Naive thymus-derived CD8-positive, alpha-beta T cell (primary cell): ENCODE data around the gene HBA1. TPM values are rescaled to one million over a fixed set of nuclear protein-coding genes. Genes with fewer than 3 reads are reported as not detected.
"Not testable (repeated sequence)": the region's sequence is repeated elsewhere in the genome, so short reads cannot be mapped to it uniquely, and the experiment has no call there.

Experiments
- ATAC-seq, 2 donors: fragments of 150-1000 bp; cut with Tn5 transposase in 1 of 2; sonication (Bioruptor Pico), chemical (Tn5 transposase) in 1 of 2; 1 replicate in 1 of 2; 2 replicates in 1 of 2; pipeline ENCODE4 v1.10.0; 2021; ENCODE audit warnings: mild to moderate bottlenecking in 2 of 2, moderate library complexity in 2 of 2
- POLR2A ChIA-PET: fragments of 350-600 bp; sonication (Branson Sonifier 250); formaldehyde crosslinking; loops from one replicate; lab custom pipeline; 2021; ENCODE audit warnings: antibody characterized with exemption; lab: Charles Lee
- DNase-seq, 10 donors: peaks; one replicate each; pipeline versions ENCODE4 v3.0.0 to v3.0.0-alpha.2; 2020 to 2022
- H3K27ac Mint-ChIP-seq, 10 donors: one replicate each; pipeline ENCODE4 v1.8.0; 2020 to 2022; ENCODE audit warnings: mild to moderate bottlenecking in 10 of 10, mixed read lengths in 10 of 10, moderate library complexity in 4 of 10, inconsistent platforms in 1 of 10
- H3K27me3 Mint-ChIP-seq, 5 donors: one replicate each; pipeline ENCODE4 v1.8.0; 2021 to 2022; ENCODE audit warnings: mixed read lengths in 5 of 5
- H3K36me3 Mint-ChIP-seq, 3 donors: one replicate each; pipeline ENCODE4 v1.8.0; 2020 to 2022; ENCODE audit warnings: mixed read lengths in 3 of 3, mild to moderate bottlenecking in 2 of 3, inconsistent platforms in 1 of 3
- H3K4me1 Mint-ChIP-seq, 4 donors: one replicate each; pipeline ENCODE4 v1.8.0; 2021 to 2022; ENCODE audit warnings: mixed read lengths in 4 of 4
- H3K4me3 Mint-ChIP-seq, 10 donors: one replicate each; pipeline ENCODE4 v1.8.0; 2020 to 2022; ENCODE audit warnings: mild to moderate bottlenecking in 10 of 10, mixed read lengths in 10 of 10, moderate library complexity in 6 of 10, inconsistent platforms in 1 of 10
- H3K9me3 Mint-ChIP-seq, 9 donors: one replicate each; pipeline ENCODE4 v1.8.0; 2020 to 2022; ENCODE audit warnings: mixed read lengths in 9 of 9, mild to moderate bottlenecking in 3 of 9, inconsistent platforms in 1 of 9, moderate library complexity in 1 of 9
- polyA plus RNA-seq, 3 donors: library from polyadenylated mRNA; unstranded; fragments of 300-500 nt; fragmentation: Illumina TruSeq; gene quantifications; one replicate each; pipeline ENCODE4 v1.2.3, GENCODE V29; 2021
- total RNA-seq, 8 experiments: library from RNA in 2 of 8; stranded (reverse) in 2 of 8; gene quantifications; one replicate each; pipeline ENCODE4 v1.2.3 and lab custom pipeline; 2021 to 2026

HBA1 gene
- total and polyA plus RNA-seq, 5 experiments from 2014 or later = 1.7 TPM; not detected in 4

GRCh38 chr16:172374-172941, 4.0 kb upstream of the HBA1 start, which contains the start of gene HBA2:
Gene HBA2, plus strand, starts transcription at chr16:172876. Its CDS starts 37 bp downstream, at chr16:172913.
- DNase-seq, H3K36me3 Mint-ChIP-seq, H3K9me3 Mint-ChIP-seq, POLR2A ChIA-PET: not testable (repeated sequence)
- Mint-ChIP-seq H3K4me3 (peak within 1 kb of the TSS in 9 of 10 donors; percentile 6 to 74 (median 60)), H3K4me1 (peaks cover 4 to 19% (median 18%) of the 10 kb centered on the region in 4 donors), H3K27ac (peak within 1 kb of the TSS in 1 of 10 donors; percentile 40), H3K27me3 (peaks cover 22 to 72% (median 43%) of the 10 kb centered on the region in 5 donors)
- peak; percentile 46 to 47 for ATAC-seq

GRCh38 chr16:173211-173854, 3.1 kb upstream of the HBA1 start:
- H3K36me3 Mint-ChIP-seq, H3K27ac Mint-ChIP-seq, POLR2A ChIA-PET, H3K9me3 Mint-ChIP-seq, DNase-seq, ATAC-seq: not testable (repeated sequence)
- peaks cover 28 to 76% (median 48%) of the 10 kb centered on the region in 5 donors for H3K27me3 Mint-ChIP-seq
- peaks cover 4 to 23% (median 19%) of the 10 kb centered on the region in 4 donors for H3K4me1 Mint-ChIP-seq
- H3K4me3 Mint-ChIP-seq = peak overlapping the region in 6 of 10 donors; percentile 26 to 74 (median 54)

- peaks cover 25 to 68% (median 46%) of the 10 kb centered on the region in 5 donors for H3K27me3 Mint-ChIP-seq
- H3K4me3 Mint-ChIP-seq = peak overlapping the region in 7 of 10 donors; percentile 6 to 74 (median 59)
- H3K9me3 Mint-ChIP-seq, H3K27ac Mint-ChIP-seq, DNase-seq, ATAC-seq, H3K36me3 Mint-ChIP-seq: not testable (repeated sequence)
- POLR2A ChIA-PET = interaction anchor here (0.6 kb wide), 1 partner anchor 193 kb away, joined by 3 read pairs; no protein-coding TSS in a partner anchor
- peaks cover 4 to 23% (median 19%) of the 10 kb centered on the region in 4 donors for H3K4me1 Mint-ChIP-seq
These were observed 2.3 kb upstream of the HBA1 start for GRCh38 chr16:173928-174769.

GRCh38 chr16:175011-175949, 1.2 kb upstream of the HBA1 start:
- POLR2A ChIA-PET = interaction anchor here (0.6 kb wide), 1 partner anchor 192 kb away, joined by 3 read pairs; no protein-coding TSS in a partner anchor
- H3K36me3 Mint-ChIP-seq = no peaks in the 10 kb centered on the region

GRCh38 chr16:176006-176405, 474 bp upstream of the HBA1 start:
- H3K4me1 Mint-ChIP-seq = peaks cover 1 to 27% (median 19%) of the 10 kb centered on the region in 4 donors
- H3K36me3 Mint-ChIP-seq, POLR2A ChIA-PET, H3K9me3 Mint-ChIP-seq, ATAC-seq, DNase-seq, H3K27ac Mint-ChIP-seq: not testable (repeated sequence)
- H3K4me3 Mint-ChIP-seq = peak overlapping the region in 6 of 10 donors; percentile 28 to 57 (median 38)
- H3K27me3 Mint-ChIP-seq = peaks cover 21 to 49% (median 42%) of the 10 kb centered on the region in 5 donors

More at GRCh38 chr16:175011-175949, 1.2 kb upstream of the HBA1 start:
- peak overlapping the region in 2 of 10 donors; percentile 10 to 29 for H3K27ac Mint-ChIP-seq
- no peaks in the 10 kb centered on the region for H3K9me3 Mint-ChIP-seq
- DNase-seq (no peak), ATAC-seq (no peak)
- H3K27me3 Mint-ChIP-seq = peaks cover 25 to 57% (median 48%) of the 10 kb centered on the region in 5 donors
- H3K4me1 Mint-ChIP-seq = peaks cover 4 to 27% (median 19%) of the 10 kb centered on the region in 4 donors
- peak overlapping the region; percentile 1 to 74 (median 59) for H3K4me3 Mint-ChIP-seq

GRCh38 chr16:177394-177822, 928 bp downstream of the HBA1 start:
- peaks cover 1 to 27% (median 20%) of the 10 kb centered on the region in 4 donors for H3K4me1 Mint-ChIP-seq
- peak overlapping the region in 8 of 10 donors; percentile 33 to 69 (median 44) for H3K4me3 Mint-ChIP-seq
- H3K36me3 Mint-ChIP-seq = no peaks in the 10 kb centered on the region
- POLR2A ChIA-PET = no interaction called here
- ATAC-seq = no peak
- H3K27ac Mint-ChIP-seq = no peak overlapping the region
- DNase-seq = no peak
- no peaks in the 10 kb centered on the region for H3K9me3 Mint-ChIP-seq
- peaks cover 18 to 39% (median 36%) of the 10 kb centered on the region in 5 donors for H3K27me3 Mint-ChIP-seq

GRCh38 chr16:177981-178667, 1.6 kb downstream of the HBA1 start:
- Mint-ChIP-seq H3K27ac (no peak overlapping the region), H3K4me1 (peaks cover 1 to 27% (median 20%) of the 10 kb centered on the region in 4 donors), H3K4me3 (peak overlapping the region in 8 of 10 donors; percentile 33 to 62 (median 44)), H3K9me3 (no peaks in the 10 kb centered on the region), H3K36me3 (no peaks in the 10 kb centered on the region), H3K27me3 (peaks cover 18 to 39% (median 36%) of the 10 kb centered on the region in 5 donors)
- DNase-seq (no peak), ATAC-seq (no peak)
- POLR2A ChIA-PET = interaction anchor here (0.5 kb wide), 1 partner anchor 23 kb away, joined by 3 read pairs; no protein-coding TSS in a partner anchor

- H3K27me3 Mint-ChIP-seq = peaks cover 18 to 34% (median 33%) of the 10 kb centered on the region in 5 donors
- DNase-seq = no peak
- ATAC-seq = no peak
- H3K4me3 Mint-ChIP-seq = no peak overlapping the region
- no peak overlapping the region for H3K27ac Mint-ChIP-seq
- POLR2A ChIA-PET = no interaction called here
- H3K36me3 Mint-ChIP-seq = no peaks in the 10 kb centered on the region
- H3K4me1 Mint-ChIP-seq = peaks cover 1 to 23% (median 15%) of the 10 kb centered on the region in 4 donors
- H3K9me3 Mint-ChIP-seq = no peaks in the 10 kb centered on the region
These were observed 2.2 kb downstream of the HBA1 start for GRCh38 chr16:178668-179015.

- ATAC-seq (no peak), DNase-seq (no peak)
- H3K27me3 Mint-ChIP-seq = peaks cover 17 to 31% (median 25%) of the 10 kb centered on the region in 5 donors
- POLR2A ChIA-PET = no interaction called here
- no peaks in the 10 kb centered on the region for H3K9me3 Mint-ChIP-seq
- peaks cover 1 to 20% (median 13%) of the 10 kb centered on the region in 4 donors for H3K4me1 Mint-ChIP-seq
- peak overlapping the region; percentile 33 to 67 (median 56) for H3K4me3 Mint-ChIP-seq
- no peak overlapping the region for H3K27ac Mint-ChIP-seq
- no peaks in the 10 kb centered on the region for H3K36me3 Mint-ChIP-seq
These were observed 3.0 kb downstream of the HBA1 start for GRCh38 chr16:179211-180092.

GRCh38 chr16:180101-180675, 3.7 kb downstream of the HBA1 start, which contains the start of gene HBQ1:
Gene HBQ1, plus strand, starts transcription at chr16:180459. Its CDS starts 28 bp downstream, at chr16:180487.
- Mint-ChIP-seq H3K27ac (no peak within 1 kb of the TSS), H3K27me3 (peaks cover 10 to 24% (median 18%) of the 10 kb centered on the region in 5 donors), H3K9me3 (no peaks in the 10 kb centered on the region), H3K4me3 (peak within 1 kb of the TSS; percentile 50 to 67 (median 58)), H3K4me1 (peaks cover under 1 to 14% (median 7%) of the 10 kb centered on the region in 4 donors), H3K36me3 (peaks cover 0 to 2% (median 0%) of the 10 kb centered on the region in 3 donors)
- DNase-seq (peak in 8 of 10 donors; percentile 15 to 65 (median 48)), ATAC-seq (peak; percentile 23 to 24)
- POLR2A ChIA-PET = interaction anchor here (0.9 kb wide), 1 partner anchor 41 kb away, joined by 6 read pairs; the partner anchor contains the start of gene NPRL3
